NCI-H187 treated with DMSO at 0.1 percent for 48 hours (cell line): Measurements from ENCODE around the gene VEGFB.

Source experiments
- DNase-seq: peaks from one replicate; lab custom pipeline; 2025; lab: John Stamatoyannopoulos, UW

Gene VEGFB

DNA sequence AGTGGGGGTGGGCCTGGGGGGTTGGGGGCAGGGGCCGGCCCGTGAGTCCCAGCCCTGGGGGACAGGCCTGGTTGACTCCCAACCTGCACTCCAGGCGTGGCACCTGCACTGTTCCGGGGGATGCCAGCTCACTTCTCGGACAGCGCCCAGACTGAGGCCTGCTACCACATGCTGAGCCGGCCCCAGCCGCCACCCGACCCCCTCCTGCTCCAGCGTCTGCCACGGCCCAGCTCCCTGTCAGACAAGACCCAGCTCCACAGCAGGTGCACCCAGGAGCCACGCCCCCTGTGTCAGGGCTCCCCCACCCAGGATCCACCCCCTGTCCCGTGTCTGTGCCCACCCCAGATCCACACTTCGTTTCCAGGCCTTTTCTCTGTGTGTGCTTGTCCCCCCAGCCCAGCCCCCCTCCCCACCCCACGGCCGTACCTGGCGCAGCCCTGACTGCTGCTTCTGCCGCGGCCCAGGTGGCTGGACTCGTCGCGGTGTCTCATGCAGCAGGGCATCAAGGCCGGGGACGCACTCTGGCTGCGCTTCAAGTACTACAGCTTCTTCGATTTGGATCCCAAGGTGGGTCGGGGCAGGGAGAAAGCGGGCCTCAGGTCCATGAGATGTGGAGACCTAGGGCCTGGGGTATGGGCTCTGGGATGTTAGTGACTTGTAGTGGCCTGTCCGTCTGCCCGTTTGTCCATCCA is 23.1 kb upstream of the VEGFB start:
- DNase-seq: no peak

DNA sequence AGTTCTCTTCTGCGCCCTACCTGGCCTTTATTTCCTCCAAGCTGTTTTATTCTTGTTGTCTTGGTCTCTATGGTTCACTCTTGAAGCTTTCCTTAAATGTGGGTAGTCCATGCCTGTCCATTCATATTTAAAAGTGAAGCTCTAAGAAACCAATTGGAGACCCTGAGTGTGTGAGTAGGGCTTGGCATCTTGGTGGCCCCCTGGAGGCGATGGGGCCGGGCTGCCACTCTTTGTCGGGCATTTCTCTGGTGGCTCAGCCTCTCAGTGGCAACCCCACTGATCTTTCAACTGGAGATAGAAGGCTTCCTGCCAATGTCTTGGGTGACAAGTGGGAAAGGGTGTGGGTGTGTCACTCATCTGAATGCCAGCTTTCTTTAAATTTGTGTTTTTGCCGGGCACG is 17.5 kb upstream of the VEGFB start:
- no peak for DNase-seq

DNA sequence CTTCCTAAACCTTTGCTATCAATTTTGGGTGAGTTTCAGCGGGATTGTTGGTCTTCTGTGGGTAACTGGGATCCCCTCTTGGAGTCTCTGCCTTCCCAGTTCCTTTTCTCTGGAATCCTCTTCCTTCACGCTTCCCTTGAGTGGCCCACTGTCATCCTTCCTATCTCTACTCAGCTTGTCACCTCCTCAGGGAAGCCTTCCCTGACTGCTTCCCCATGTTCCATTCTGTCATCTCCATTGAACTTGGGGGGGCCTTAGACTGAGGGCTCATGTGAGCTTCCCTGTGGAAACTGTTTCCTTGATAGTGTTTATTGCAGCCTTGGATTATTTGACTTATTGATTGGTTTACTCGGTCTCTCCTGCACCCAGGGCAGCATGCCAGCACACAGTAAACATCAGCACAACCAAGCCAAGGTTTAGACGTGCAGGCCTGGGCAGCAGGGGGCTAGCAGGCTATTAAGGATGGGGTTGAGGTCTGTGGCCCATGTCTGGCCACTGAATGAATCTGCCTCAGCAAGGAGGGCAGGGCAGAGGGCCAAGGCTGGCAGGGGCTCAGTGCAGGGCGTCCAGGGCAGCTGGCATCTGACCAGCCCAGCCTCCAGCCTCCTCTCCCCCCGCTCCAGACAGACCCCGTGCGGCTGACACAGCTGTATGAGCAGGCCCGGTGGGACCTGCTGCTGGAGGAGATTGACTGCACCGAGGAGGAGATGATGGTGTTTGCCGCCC is 15.6 kb upstream of the VEGFB start:
- DNase-seq: no peak

DNA sequence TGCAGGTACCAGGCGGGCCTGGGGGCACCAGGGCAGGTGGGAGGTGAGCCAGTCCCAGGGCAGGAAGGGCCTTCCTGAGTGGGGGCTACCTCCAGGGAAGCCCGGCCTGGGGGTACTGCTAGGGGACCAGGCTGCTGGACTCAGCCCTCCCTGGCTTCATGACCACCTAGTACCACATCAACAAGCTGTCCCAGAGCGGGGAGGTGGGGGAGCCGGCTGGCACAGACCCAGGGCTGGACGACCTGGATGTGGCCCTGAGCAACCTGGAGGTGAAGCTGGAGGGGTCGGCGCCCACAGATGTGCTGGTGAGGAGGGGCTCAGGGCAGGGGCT is 15.1 kb upstream of the VEGFB start:
- no peak for DNase-seq

DNA sequence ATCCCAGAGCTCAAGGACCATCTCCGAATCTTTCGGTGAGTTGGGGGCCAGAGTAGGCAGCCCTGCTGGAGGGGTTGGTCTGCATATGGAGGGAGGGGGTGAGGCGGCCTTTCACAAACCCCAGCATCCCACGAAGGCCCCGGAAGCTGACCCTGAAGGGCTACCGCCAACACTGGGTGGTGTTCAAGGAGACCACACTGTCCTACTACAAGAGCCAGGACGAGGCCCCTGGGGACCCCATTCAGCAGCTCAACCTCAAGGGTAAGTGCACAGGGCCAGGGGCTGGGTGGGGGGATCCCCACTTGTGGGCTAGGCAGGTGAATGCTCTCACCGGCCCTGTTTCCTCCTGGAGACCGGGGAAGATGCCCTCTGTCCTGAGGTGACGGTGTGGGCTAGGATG is 14.6 kb upstream of the VEGFB start:
- no peak for DNase-seq

DNA sequence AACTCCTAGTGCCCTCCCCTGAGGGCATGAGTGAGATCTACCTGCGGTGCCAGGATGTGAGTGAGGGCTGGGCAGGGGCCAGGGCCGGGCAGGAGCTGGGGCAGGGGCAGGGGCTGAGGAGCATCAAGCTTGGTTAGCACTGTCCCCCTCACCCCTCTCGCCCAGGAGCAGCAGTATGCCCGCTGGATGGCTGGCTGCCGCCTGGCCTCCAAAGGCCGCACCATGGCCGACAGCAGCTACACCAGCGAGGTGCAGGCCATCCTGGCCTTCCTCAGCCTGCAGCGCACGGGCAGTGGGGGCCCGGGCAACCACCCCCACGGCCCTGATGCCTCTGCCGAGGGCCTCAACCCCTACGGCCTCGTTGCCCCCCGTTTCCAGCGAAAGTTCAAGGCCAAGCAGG is 14.1 kb upstream of the VEGFB start:
- no peak for DNase-seq

DNA sequence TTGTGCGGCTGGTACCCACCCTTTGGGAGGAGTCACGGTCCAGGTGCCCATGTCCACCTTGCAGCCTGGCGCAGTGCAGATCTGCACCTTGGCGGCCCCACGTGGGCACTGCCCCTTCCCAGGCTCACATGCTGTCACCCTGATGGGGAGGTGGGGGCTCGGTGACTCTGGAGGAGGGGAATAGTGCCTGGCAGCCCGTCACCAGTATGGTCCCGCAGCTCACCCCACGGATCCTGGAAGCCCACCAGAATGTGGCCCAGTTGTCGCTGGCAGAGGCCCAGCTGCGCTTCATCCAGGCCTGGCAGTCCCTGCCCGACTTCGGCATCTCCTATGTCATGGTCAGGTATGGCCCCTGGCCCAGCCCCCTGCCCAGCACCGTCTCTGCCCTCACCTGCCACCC is 13.6 kb upstream of the VEGFB start:
- DNase-seq: no peak

DNA sequence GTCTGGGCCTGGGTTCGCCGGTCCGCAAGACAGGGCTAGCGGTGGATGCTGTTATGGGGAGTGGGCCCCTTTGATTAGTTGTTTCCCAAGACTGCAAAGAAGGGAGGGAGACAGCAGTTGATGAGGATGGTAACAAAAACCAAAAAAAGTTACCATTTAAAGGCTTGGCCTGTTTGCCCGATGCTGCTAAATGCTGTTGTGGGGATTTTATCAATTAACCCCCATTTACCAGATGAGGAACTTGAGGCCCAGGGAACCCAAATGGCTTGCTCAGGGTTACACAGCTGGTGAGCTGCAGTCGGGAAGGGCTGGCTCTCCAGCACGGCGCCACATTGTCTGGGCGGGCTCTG is 11.8 kb upstream of the VEGFB start:
- no peak for DNase-seq

DNA sequence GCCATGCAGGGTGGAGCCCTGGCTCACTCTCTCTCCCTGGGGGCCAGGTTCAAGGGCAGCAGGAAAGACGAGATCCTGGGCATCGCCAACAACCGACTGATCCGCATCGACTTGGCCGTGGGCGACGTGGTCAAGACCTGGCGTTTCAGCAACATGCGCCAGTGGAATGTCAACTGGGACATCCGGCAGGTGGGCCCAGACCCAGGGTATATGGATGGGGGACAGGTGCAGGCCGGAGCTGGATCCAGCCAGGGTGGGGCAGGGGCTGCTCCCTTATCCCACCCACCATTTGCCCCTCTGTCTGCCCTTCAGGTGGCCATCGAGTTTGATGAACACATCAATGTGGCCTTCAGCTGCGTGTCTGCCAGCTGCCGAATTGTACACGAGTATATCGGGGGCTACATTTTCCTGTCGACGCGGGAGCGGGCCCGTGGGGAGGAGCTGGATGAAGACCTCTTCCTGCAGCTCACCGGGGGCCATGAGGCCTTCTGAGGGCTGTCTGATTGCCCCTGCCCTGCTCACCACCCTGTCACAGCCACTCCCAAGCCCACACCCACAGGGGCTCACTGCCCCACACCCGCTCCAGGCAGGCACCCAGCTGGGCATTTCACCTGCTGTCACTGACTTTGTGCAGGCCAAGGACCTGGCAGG is 11.3 kb upstream of the VEGFB start:
- DNase-seq: no peak

DNA sequence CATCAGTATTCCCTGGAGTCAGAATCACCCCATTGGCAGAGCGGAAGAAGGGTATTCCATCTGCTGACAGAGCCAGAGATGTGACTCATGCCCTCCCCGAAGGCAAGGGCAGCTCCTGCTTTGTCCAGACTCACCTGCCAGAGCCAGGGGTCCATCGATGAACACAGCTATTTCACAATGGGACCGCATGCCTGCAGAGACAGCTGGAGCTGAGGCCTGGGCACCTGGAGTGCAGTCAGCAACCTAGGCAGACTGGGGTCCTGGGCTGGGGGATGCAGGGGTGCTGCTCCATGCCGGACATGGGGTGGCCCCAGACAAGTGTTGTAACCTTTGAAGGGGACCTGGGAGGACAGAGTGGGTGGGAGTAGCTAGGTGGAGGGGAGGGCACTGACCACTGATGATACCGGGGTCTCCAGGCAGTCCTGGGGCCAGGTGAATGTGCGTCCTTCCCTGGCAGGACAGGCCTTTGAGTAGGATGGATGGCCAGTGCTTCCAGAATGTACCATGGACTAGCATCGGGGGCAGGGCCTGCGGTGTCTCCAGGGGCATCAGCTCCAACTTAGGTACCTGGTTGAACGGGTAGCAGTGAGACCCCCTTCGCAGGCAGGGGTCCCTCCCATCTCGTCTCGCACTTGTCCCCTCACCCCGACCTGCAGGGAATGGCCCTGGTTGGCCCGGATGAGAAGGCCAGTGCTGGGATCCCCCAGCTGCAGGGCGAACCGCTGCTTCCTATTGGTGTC is 10.1 kb upstream of the VEGFB start:
- no peak for DNase-seq

DNA sequence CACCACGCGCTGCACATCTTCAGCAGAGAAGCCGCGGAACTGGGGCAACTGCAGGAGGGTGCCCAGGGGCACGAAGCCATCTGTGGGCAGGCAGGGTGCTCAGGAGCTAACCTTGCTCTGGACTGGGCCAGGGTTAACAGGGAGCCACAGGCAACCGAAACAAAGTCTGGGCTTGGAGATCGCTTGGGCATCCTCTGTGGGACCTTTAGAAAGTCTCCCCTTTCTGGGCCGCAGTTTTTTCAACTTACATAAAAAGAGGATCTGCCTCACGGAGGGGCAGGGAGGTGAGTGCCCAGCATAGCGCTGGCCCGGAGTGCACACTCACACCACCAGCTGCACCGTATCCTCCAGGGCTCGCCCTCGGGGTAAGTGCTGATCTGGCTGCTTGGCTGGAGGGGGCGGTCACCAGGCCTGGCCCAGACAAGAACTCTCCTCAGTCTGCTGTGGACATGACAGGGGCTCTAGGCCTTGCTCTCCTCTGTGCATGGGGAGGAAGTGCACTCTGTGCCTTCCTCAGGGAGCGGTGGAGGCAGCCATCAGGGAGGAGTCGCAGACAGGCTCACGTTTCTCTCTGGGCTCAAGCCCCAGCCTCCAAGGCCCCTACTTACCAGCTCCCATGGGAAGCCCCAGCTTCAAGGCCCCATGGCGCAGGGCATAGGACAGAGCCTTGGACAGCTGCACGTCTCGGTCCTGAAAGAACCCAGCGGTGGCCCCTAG is 9.3 kb upstream of the VEGFB start:
- DNase-seq: no peak

DNA sequence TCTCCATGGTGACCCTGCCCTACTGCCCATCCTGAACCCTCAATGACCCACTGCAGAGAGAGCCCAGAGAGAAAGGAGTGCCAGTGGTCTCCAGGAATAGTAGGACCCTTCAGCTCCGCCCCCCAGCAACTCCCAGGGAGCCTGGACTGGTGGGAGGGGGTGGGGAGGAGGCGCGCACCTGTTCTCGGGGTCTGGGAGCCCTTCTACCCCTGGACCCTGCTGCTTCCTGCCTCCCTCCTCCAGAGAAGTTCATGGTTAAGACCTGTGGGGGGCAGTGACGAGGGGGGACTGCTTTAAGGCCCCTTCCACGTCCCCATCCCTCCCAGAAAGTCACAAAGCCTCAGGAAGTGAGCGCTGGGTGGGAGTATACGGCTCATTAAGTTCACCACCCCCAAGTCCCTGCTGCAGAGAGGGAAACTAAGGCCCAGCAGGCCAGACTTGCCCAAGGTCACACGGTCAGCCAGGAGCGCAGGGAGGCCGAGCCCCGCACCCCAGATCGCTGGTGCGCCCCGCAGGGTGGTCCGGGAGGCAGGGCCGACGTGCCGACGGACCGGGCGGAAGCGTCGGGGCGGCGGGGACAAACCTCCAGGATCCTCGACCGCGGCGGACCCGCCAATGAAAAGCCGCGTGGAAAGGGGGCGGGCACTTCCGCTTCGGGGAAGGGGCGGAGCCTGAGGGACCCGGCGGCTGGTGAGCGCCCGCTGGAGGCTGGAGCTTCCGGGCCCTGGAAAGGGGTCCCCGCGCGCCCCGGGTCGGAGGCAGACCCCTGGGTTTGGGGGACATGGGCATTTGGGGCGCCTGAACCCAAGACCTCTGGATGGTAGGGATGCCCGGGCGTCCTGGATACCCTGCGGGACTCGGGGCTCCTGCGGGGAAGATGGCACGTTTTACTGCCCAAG is 8.5 kb upstream of the VEGFB start, which contains the start of the genes NUDT22 and TRPT1:
Gene NUDT22 (plus strand): TSS at position 667 of the 899 bp plus-strand sequence. CDS start 379 bp downstream, outside the sequence.
Gene TRPT1 (minus strand): TSS at position 579 of the 899 bp plus-strand sequence. CDS start 326 bp downstream, at position 253.
- DNase-seq: peak; percentile 28

DNA sequence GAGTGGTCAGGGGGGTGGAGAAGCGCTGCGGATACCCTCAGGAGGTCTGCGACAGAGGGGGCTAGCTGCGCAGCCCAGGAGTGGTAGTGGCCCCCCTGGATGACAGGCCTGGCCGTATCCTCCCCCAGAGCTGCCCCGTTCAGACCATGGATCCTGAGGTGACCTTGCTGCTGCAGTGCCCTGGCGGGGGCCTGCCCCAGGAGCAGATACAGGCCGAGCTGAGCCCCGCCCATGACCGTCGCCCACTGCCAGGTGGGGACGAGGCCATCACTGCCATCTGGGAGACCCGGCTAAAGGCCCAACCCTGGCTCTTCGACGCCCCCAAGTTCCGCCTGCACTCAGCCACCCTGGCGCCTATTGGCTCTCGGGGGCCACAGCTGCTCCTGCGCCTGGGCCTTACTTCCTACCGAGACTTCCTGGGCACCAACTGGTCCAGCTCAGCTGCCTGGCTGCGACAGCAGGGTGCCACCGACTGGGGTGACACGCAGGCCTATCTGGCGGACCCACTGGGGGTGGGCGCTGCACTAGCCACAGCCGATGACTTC is 7.8 kb upstream of the VEGFB start:
- DNase-seq: no peak

DNA sequence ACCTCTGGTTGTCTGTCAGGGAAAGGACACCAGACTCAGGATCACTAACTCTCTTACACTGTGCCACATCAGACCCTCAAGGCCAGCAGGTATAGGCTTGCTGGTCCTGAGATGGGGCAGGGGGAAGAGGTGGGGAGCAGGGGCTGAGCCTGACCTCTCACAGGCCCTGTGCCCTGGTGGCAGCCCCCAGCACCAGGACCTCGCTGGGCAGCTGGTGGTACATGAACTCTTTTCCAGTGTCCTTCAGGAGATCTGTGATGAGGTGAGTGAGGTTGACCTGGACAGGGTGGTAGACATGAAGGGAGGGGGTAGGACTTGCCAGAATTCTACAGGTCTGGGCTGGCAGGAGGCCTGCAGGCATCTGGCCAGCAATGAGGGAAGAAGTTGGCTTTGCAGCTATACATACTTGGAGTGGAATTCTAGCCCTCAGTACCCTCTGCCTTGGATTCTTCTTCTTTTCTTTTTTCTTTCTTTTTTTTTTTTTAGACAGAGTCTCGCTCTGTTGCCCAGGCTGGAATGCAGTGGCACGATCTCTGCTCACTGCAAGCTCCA is 6.9 kb upstream of the VEGFB start:
- DNase-seq: no peak

DNA sequence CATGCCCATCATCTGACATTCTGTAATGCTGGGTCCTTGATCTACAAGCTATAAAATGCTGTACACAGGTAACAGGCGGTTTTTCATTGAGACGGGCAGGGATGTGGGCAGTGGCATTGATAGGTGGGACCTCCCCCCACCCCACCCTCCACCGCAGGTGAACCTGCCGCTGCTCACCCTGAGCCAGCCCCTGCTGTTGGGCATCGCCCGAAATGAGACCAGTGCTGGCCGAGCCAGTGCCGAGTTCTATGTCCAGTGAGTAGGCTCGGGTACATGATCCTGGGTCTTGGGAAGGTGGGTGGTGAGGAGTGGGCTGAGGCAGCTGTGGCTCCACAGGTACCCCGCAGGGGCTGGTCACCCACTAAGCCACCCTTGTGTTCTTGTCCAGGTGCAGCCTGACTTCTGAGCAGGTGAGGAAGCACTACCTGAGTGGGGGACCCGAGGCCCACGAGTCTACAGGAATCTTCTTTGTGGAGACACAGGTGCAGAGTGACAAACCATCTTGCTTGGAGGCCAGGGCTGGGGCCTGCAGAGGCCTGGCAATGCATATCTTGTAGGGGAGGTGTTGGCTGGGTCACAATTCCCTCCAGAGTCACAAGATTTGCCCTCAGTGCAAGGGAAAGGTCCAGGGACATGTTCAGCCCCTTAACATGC is 5.2 kb upstream of the VEGFB start:
- no peak for DNase-seq

DNA sequence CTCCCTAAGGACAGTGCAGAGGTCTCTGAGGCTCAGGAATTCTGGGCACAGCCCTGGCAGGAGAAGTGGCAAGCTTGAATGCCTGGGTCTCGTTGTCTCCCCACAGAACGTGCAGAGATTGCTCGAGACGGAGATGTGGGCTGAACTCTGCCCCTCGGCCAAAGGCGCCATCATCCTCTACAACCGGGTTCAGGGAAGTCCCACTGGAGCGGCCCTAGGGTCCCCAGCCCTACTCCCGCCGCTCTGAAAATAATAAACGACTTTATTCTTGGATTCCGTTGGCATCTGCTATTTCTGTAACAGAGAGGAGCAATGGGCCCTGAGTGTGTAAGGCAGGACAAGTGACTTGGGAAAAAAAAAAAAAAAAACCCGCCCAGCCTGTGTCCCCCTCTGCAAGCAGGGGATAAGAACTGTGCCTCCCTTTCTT is 4.6 kb upstream of the VEGFB start:
- no peak for DNase-seq

DNA sequence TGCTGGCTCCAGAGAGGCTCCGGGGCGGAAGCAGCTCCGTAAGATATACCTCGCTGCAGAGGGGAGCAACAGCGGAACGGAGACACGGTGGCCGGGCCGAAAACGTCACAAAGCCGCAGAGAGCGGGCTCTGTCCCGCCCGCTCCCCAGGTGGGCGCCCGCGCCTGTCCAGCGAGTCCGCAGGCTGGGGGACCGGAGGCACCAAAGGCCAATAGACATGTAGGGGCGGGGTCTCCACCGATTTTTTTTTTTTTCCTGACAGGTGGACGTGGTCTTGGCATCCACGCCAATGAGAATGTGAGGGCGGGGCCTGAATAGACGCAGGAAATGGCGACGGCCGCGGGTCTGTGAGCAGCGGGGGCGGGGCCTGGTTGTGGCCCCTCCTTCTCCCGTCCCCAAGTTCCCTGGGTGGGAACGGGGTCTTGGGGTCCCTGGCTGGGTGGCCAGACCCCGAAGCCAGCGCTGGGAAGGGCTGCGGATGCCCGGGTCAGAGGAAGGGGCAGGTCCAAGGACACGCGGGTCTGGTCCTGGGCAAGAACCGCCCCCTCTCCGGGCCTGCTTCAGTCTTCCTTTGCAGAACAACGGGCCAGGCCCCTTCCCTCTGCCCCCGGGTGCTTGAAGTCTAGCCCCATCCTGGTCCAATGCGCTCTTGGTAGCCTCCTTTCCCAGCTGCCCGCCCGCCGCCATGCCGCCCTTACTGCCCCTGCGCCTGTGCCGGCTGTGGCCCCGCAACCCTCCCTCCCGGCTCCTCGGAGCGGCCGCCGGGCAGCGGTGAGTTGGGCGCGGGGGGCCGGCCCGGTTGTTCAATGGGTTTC is 4.0 kb upstream of the VEGFB start, which contains the start of gene DNAJC4:
Gene DNAJC4 (plus strand): TSS at position 378 of the 814 bp plus-strand sequence. CDS start 307 bp downstream, at position 685.
- peak; percentile 71 for DNase-seq

DNA sequence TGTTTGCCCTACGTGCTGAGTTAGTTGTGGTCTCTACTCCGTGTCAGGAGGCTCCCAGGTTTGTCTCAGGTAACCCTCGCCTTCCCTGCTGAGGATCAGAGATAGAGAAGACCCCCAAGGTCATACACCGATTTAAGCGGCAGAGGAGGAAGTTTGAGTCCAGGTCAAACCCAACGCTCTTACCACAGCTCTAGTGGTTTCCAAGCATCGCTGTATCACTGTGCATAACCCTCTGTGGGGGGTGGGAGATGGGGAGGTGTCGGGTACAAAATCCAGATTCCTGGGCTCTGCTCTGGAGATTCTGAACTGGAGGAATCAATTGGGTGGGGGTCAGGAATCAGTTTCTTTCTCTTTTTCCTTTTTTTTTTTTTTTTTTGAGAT is 3.4 kb upstream of the VEGFB start:
- no peak for DNase-seq

DNA sequence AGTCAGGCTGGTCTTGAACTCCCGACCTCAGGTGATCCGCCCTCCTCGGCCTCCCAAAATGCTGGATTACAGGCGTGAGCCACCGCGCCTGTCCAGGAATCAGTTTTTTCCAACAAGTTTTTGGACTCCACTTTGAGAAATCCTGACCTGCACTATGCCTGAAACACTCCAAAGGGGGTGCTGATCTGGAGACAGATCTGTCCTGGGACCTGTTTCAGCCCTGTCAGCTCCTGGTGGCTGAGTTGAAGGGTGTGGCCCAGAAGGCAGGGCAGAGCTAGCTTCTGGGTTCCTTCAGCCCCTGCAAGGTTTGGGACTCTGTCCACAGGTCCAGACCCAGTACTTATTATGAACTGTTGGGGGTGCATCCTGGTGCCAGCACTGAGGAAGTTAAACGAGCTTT is 2.8 kb upstream of the VEGFB start:
- no peak for DNase-seq
